GM12878 (cell line): ENCODE results near the gene NONO. TPM values are rescaled to one million over a fixed set of nuclear protein-coding genes. Genes with fewer than 3 reads are reported as not detected.
"Not testable (repeated sequence)": the region's sequence is repeated elsewhere in the genome, so short reads cannot be mapped to it uniquely, and the experiment has no call there.

Experiments
- ATAC-seq: fragments of 200-7000 bp; cut with Tn5 transposase; 3 replicates; pipeline ENCODE4 v1.9.1; 2020; ENCODE audit warnings: mild to moderate bottlenecking, moderate library complexity
- BruUV-seq: library from RNA; stranded (reverse); fragments of 400-500 nt; replicated peaks from 2 replicates; lab custom pipeline; 2021; lab: Mats Ljungman, UMichigan
- CTCF ChIA-PET: fragments of 300-600 bp; sonication (Branson Sonifier 250); formaldehyde crosslinking; extraction: SDS; loops from one replicate; lab custom pipeline; 2021; ENCODE audit warnings: inconsistent platforms; lab: Yijun Ruan, JAX
- POLR2A ChIA-PET: fragments of 350-600 bp; formaldehyde crosslinking; extraction: SDS; loops from one replicate; lab custom pipeline; 2021; ENCODE audit warnings: inconsistent platforms; lab: Charles Lee
- RAD21 ChIA-PET: fragments of 300-600 bp; sonication (Branson Sonifier 250); formaldehyde crosslinking; loops from one replicate; lab custom pipeline; 2023; ENCODE audit warnings: antibody characterized with exemption; ENCODE audit not compliant: unreplicated experiment; lab: Charles Lee
- SMC1A ChIA-PET: fragments of 300-600 bp; sonication (Branson Sonifier 250); formaldehyde crosslinking; loops from one replicate; lab custom pipeline; 2023; ENCODE audit not compliant: unreplicated experiment, uncharacterized antibody; lab: Charles Lee
- DNase-seq: peaks from one replicate; pipeline ENCODE4 v3.0.0-alpha.2; 2011; ENCODE audit warnings: low read depth, low spot score
- FAIRE-seq: peaks from 3 replicates; lab custom pipeline; 2011; peaks lifted over from hg19 to GRCh38; lab: Jason Lieb, UNC
- H2AFZ ChIP-seq: 2 replicates; pipeline ENCODE4 v1.6.0; 2011; ENCODE audit warnings: low read depth, low read length, control low read depth; ENCODE audit not compliant: control insufficient read depth
- H3K27ac ChIP-seq: 2 replicates; pipeline ENCODE4 v1.5.1; 2011; ENCODE audit warnings: control low read depth; ENCODE audit not compliant: control insufficient read depth, insufficient read depth
- H3K27me3 ChIP-seq, 2 experiments: replicated peaks in 1 of 2; 2 replicates each; pipeline versions ENCODE4 v1.6.0 to v1.6.1; 2011; ENCODE audit warnings: low read length in 1 of 2; ENCODE audit not compliant: control insufficient read depth in 2 of 2, insufficient read depth in 2 of 2
- H3K36me3 ChIP-seq, 2 experiments: 2 replicates each; pipeline ENCODE4 v1.5.1; 2011; ENCODE audit warnings: low read length in 1 of 2; ENCODE audit not compliant: control insufficient read depth in 2 of 2, insufficient read depth in 2 of 2
- H3K4me1 ChIP-seq: 2 replicates; pipeline ENCODE4 v1.6.1; 2011; ENCODE audit warnings: mild to moderate bottlenecking, low read length, moderate library complexity, mixed read lengths; ENCODE audit not compliant: control insufficient read depth, insufficient read depth
- H3K4me2 ChIP-seq: 2 replicates; pipeline ENCODE4 v1.6.0; 2011; ENCODE audit warnings: control low read depth; ENCODE audit not compliant: control insufficient read depth, insufficient read depth
- H3K4me3 ChIP-seq: fragments of 200-600 bp; sonication (generic); 2 replicates; pipeline ENCODE4 v1.5.1; 2016
- H3K79me2 ChIP-seq: 2 replicates; pipeline ENCODE4 v1.6.0; 2011; ENCODE audit warnings: low read length; ENCODE audit not compliant: control insufficient read depth, insufficient read depth
- H3K9ac ChIP-seq: 2 replicates; pipeline ENCODE4 v1.8.0; 2011; ENCODE audit warnings: low read length, control low read depth, mixed read lengths; ENCODE audit not compliant: control insufficient read depth, insufficient read depth
- H3K9me3 ChIP-seq: replicated peaks from 3 replicates; pipeline ENCODE4 v1.5.1; 2011; ENCODE audit warnings: mild to moderate bottlenecking, low read length; ENCODE audit not compliant: control insufficient read depth, insufficient read depth
- H4K20me1 ChIP-seq: 2 replicates; pipeline ENCODE4 v1.6.0; 2011; ENCODE audit not compliant: control insufficient read depth, insufficient read depth
- CBX5 ChIP-seq: sonication (generic); IDR thresholded peaks from 2 replicates; pipeline ENCODE4 v1.6.1; 2016; ENCODE audit warnings: low read depth, moderate library complexity, mild to moderate bottlenecking, inconsistent platforms
- CHD2 ChIP-seq: IDR thresholded peaks from 2 replicates; pipeline ENCODE4 v1.6.1; 2011; ENCODE audit warnings: low read depth, low read length, improper control_type of control experiment, borderline replicate concordance
- FOXK2 ChIP-seq: fragments of 450-650 bp; IDR thresholded peaks from 2 replicates; pipeline ENCODE4 v1.6.1; 2017; ENCODE audit warnings: mild to moderate bottlenecking, moderate library complexity
- PRDM15 ChIP-seq: fragments of 450-650 bp; formaldehyde crosslinking; IDR thresholded peaks from 2 replicates; pipeline ENCODE4 v1.4.0; 2020; ENCODE audit warnings: mild to moderate bottlenecking, moderate library complexity
- WGBS: methylation state at CpG from one replicate; pipeline ENCODE4 v1.1.6; 2016; ENCODE audit warnings: low lambda C conversion rate; ENCODE audit not compliant: insufficient replicate concordance, insufficient coverage; ENCODE audit errors: missing lambda C conversion rate; 5-methylcytosine and 5-hydroxymethylcytosine counted together
- in situ Hi-C: fragments of 300-500 bp; cut with MboI; formaldehyde crosslinking; loops from 9 replicates; pipeline ENCODE4 v1.14.3; 2018; ENCODE audit warnings: mixed read lengths
- intact Hi-C: fragments of 100-400 bp; cut with micrococcal nuclease; formaldehyde crosslinking; loops from one replicate; pipeline ENCODE4 v1.14.2; 2022; ENCODE audit not compliant: unreplicated experiment
- polyA plus RNA-seq, 11 experiments: library from polyadenylated mRNA; depleted of rRNA in 4 of 11; unstranded in 6 of 11; stranded (reverse) in 5 of 11; fragments of >200 nt; fragmentation: Nextera tagmentation in 4 of 11; fragmentation: Illumina TruSeq in 1 of 11; extraction: Ambion mirVana in 4 of 11; extraction: Trizol in 1 of 11; gene quantifications; 1 replicate in 1 of 11; 2 replicates in 10 of 11; pipeline versions ENCODE4 v1.2.1 to v1.2.3, GENCODE V29; 2011 to 2016; ENCODE audit warnings: inconsistent platforms in 2 of 11, missing spikeins in 2 of 11, low read depth in 1 of 11
- total RNA-seq, 4 experiments: library from RNA; depleted of rRNA in 3 of 4; stranded (reverse); fragments of >200 nt in 3 of 4; fragmentation: Illumina TruSeq in 1 of 4; extraction: Trizol in 1 of 4; gene quantifications; 2 replicates each; pipeline versions ENCODE4 v1.2.1 to v1.2.3, GENCODE V29; 2013 to 2021

NONO gene
- total and polyA plus RNA-seq, 10 of the 15 experiments (the other 5 are each of a cell fraction or from before 2014, with no cell fraction given), result 206 to 505 (median 373) TPM

- H3K4me2 ChIP-seq, result no peak overlapping the region
- POLR2A ChIA-PET, result interaction anchor here (0.5 to 1.4 kb wide), 2 partner anchors 63 to 109 kb away, joined by 5 read pairs; partner anchors contain the start of gene TAF1
- H3K4me3 ChIP-seq, result no peak overlapping the region
- TF ChIP-seq CHD2, result no peak
- TF ChIP-seq FOXK2, result no peak
- TF ChIP-seq CBX5, result no peak
- TF ChIP-seq PRDM15 (CRISPR knock-in tag), result no peak
- TF ChIP-seq, all 136 proteins: peak for 0
- RAD21 ChIA-PET, result no interaction called here
- Histone ChIP-seq H3K27ac (no peak overlapping the region), H3K4me1 (peaks cover 6% of the 10 kb centered on the region; the same call in 1 of the 2 replicates), H3K9me3 (no peaks in the 10 kb centered on the region), H3K79me2 (peaks cover 13% of the 10 kb centered on the region), H4K20me1 (no peaks in the 10 kb centered on the region), H3K36me3 (no peaks in the 10 kb centered on the region), H3K27me3 (no peaks in the 10 kb centered on the region), H2AFZ (no peak overlapping the region), H3K9ac (no peak overlapping the region)
- ATAC-seq (no peak), FAIRE-seq (no peak), DNase-seq (no peak)
- CTCF ChIA-PET, result no interaction called here
- SMC1A ChIA-PET, result no interaction called here
- in situ Hi-C loops, result no loop called here
- WGBS, result 75% methylated on average over 4 of the region's 4 CpGs
- BruUV-seq, result no TSS peak
- intact Hi-C loops, result no loop called here
Observed at GRCh38 chrX:71256856-71257255, 26.6 kb upstream of the NONO start.

- H3K27ac ChIP-seq, ATAC-seq, POLR2A ChIA-PET, H3K9me3 ChIP-seq, DNase-seq, H2AFZ ChIP-seq, H3K9ac ChIP-seq, H4K20me1 ChIP-seq, intact Hi-C loops, H3K79me2 ChIP-seq, in situ Hi-C loops, BruUV-seq, H3K36me3 ChIP-seq, RAD21 ChIA-PET, H3K27me3 ChIP-seq, SMC1A ChIA-PET, H3K4me2 ChIP-seq, H3K4me1 ChIP-seq, CTCF ChIA-PET, FAIRE-seq, H3K4me3 ChIP-seq: not testable (repeated sequence)
Observed at GRCh38 chrX:71268624-71269023, 14.8 kb upstream of the NONO start.
